HT1080 (cell line): ENCODE data around the gene CA5A. TPM values are rescaled to one million over a fixed set of nuclear protein-coding genes. Genes with fewer than 3 reads are reported as not detected.

Experiments
- DNase-seq: peaks from one replicate; pipeline ENCODE4 v3.0.0-alpha.2; 2015; ENCODE audit warnings: low read depth
- total RNA-seq: library from RNA; depleted of rRNA; stranded (reverse); fragments of >200 nt; shearing (Covaris generic); gene quantifications from 2 replicates; pipeline ENCODE4 v1.2.3, GENCODE V29; 2014

The CA5A gene
- total RNA-seq, 1 experiment from 2014 or later = not detected

DNA sequence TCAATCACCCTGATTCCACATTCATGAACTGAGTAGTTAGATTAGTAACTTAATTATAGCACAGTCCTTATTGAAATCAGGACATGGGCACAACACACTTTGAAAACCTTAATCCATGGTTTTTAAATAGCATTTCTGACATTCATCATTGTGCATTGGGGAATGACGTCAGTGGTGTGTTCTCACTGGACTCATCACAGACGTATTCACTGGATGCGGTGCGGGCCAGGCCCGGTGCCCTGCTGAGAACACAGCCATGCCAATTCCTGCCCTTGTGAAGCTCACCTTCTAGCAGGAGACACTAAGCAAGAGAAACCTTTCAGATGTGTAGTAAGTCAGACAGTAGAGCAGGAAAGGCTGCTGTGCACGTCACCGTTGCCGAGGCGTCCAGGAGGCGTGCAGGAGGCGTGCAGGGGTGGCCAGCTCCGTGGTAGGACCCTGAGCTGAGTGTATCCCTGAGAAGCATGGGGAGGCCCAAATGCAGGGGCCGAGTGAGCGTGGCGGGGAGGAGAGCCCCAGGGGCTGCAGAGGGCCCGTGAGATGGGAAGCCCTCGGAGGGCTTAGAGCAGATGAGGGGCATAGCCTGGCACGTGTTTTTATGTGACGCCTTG is 27.8 kb upstream of the CA5A start:
- DNase-seq = no peak

GRCh38 chr16:87963400-87963799 is 27.1 kb upstream of the CA5A start:
- peak; percentile 90 for DNase-seq

DNA sequence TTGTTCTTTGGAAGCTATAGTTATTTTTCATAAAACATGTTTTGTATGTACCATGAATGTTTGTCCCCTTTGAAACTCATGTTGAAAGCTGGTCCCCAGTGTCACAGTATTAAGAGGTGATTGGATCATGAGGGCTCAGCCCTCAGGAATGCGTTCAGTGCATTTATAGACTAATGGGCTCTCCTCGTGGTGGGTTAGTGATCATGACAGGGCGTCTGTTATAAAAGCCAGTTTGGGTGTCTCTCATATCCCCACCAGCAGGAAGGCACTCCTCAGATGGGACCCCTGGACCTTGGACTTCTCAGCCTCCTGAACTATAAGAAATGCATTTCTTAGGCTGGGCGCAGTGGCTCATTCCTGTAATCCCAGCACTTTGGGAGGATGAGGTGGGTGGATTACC is 25.3 kb upstream of the CA5A start:
- no peak for DNase-seq

- no peak for DNase-seq
Observed at GRCh38 chr16:87960852-87961251, 24.5 kb upstream of the CA5A start.

DNA sequence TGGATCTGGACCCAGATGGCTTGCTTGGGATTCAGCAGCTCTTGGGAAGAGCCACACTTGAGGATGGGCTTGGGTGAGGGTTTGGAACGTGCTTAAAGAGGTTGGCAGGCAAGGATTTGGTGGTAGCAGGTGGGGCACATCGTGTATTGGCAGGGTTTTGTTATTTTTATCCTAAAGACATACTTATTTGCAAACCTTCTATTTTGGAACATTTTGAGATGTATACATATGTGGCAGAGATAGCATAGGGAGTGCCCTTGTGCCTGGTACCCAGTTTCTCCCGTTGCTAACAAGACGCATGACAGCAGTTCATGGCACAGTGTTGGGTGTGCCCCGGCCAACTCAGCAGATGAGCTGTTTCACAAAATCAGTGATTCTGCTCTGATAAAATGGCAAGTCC is 24.0 kb upstream of the CA5A start:
- DNase-seq = no peak

GRCh38 chr16:87959391-87959990 is 23.2 kb upstream of the CA5A start:
- DNase-seq = no peak

- DNase-seq = no peak
Observed at GRCh38 chr16:87958632-87959031, 22.3 kb upstream of the CA5A start.

GRCh38 chr16:87957296-87958094 is 21.2 kb upstream of the CA5A start:
- no peak for DNase-seq

DNA sequence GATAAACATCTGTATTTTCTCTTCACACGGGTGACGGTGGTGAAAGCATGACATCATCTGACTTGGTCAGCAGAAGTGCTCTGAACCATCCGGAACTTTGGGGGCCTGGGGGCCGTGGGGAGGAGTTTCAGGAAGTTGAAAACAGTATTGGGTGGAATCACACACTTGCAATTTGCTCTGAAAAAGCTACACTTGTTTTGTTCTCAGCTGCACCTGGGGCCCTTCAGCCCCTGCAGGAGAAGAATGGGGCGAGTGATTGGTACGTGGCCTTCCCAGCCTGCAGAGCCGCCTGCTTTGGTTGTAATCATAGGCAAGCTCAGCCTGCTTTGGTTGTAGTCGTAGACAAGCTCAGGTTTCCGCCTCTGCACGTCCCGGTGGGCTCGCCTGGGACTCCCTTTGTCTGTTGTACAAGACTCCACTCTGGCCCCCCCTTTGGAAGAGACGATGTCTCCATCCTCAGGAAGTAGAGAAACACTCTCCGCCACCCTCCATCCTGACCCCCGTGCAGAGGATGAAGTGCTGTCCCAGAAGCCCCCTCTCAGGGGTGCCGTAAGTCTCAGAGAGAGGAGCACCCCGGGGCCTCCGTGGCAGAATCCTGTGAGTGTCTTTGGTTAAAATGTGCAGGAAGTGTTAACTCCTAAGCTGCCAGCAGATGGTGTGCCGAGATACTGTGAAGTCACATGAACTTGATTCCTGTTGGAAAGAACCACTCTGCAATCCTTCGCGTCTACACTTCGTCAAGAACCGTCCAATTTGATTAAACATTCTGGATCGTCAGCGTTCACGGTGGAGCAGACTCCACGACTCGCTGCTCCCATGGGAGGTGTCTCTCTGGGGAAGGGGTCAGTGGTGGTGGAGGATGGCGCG is 20.3 kb upstream of the CA5A start:
- DNase-seq = no peak

- no peak for DNase-seq
Observed at GRCh38 chr16:87956098-87956364, 19.7 kb upstream of the CA5A start.

DNA sequence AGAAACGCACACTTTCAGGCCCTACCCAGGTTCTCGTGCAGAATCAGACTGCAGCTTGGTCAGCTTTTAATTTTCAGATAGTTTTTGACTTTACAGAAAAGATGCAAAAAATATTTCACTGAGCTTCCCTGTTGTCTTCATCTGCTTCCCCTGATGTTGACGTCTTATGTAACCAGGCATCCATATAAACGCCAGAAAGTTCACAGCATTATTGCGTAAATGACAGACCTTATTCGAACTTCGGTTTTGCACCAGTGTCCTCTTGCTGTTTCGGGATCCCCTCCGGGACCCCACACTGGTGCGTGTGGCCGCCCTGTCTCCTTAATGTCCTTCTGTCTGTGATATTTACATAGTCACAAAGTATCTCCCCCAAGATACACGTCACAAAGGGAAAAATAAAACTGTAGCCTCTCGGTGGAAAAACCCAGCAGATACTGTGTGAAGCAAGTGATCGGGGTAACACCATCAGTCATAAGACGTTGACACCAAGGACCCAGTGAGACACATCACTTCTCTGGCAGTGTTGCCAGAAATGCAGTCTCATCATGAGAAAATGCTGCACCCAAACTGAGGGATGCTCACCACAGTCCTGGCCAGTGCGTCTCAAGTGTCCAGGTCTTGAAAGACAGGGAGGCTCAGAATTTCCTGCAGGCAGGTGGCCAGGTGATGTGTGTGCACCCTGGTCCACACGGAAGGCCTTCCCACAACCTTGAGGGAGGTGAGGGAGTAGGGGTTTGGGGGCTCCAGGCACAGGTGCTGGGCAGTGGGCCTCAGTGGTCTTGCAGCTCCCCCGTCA is 19.2 kb upstream of the CA5A start:
- DNase-seq = no peak

GRCh38 chr16:87954826-87955225 is 18.5 kb upstream of the CA5A start:
- DNase-seq = no peak

GRCh38 chr16:87954361-87954760 is 18.0 kb upstream of the CA5A start:
- no peak for DNase-seq

DNA sequence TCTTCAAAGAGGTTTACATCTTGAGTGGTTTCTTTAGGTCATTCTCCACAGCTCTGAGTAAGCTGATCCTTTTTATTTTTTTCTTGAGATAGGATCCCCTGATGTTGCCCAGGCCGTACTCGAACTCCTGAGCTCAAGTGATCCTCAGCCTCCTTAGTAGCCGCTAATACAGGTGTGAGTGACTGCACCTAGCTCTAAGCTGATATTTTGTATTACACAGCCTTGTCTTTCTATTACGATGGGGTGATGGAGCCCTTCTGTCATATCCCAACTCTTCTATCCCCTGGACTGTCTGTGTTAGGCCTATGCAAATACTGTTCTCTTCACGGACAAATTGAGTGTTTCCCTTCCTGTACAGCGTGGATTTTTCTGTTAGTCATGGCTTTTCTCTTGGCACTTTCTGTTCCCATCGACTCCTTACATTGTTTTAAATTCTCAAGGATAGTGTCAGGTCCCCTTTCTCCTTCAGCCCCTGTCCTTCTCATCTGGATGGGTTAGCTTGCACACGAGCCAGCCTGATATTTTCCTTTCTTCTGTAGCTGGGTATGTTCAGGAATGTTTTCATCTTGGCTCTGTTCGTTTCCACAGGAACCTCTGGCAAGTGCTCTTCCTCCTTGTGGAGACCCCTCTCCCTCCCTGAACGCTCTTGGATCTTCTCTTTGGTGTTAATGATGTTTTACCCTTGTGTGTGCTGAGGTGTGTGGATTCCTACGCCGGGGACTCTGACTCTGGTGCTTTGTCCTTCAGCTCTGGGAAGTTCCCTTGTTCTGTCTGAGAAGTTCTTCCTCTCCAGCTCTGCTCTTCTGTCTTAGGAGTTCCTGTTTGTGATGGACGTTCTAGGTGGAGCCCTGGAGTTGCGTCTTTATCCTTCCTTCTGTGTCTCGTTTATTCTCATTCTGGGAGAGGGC is 17.2 kb upstream of the CA5A start:
- DNase-seq = no peak

GRCh38 chr16:87952751-87953150 is 16.4 kb upstream of the CA5A start:
- no peak for DNase-seq

GRCh38 chr16:87951552-87952538 is 15.5 kb upstream of the CA5A start:
- DNase-seq = no peak

GRCh38 chr16:87950765-87951551 is 14.6 kb upstream of the CA5A start, which contains the start of gene BANP:
Gene BANP, plus strand, starts transcription at chr16:87951434. Its CDS starts 23,682 bp downstream, at chr16:87975116.
- DNase-seq = peak; percentile 98
